Astrocyte of the spinal cord (primary cell): Measurements from ENCODE around the gene CCDC74A.
"Not testable (repeated sequence)": the region's sequence is repeated elsewhere in the genome, so short reads cannot be mapped to it uniquely, and the experiment has no call there.

Source experiments
- DNase-seq: peaks from one replicate; pipeline ENCODE4 v3.0.0; 2011; ENCODE audit warnings: low read depth, low spot score
- H3K4me3 ChIP-seq: 2 replicates; pipeline ENCODE4 v1.5.1; 2011; ENCODE audit warnings: low read depth, mild to moderate bottlenecking, low read length, moderate library complexity
- in situ Hi-C: cut with HindIII; loops from 2 replicates; pipeline ENCODE4 v1.10.0; 2017; ENCODE audit warnings: low sequenced_read_pairs
- TF ChIP-seq, protein P1 (sequence below): IDR thresholded peaks from 2 replicates; pipeline ENCODE4 v1.5.1; 2012; ENCODE audit warnings: low read depth, mild to moderate bottlenecking, low read length, inconsistent platforms

The CCDC74A gene

DNA sequence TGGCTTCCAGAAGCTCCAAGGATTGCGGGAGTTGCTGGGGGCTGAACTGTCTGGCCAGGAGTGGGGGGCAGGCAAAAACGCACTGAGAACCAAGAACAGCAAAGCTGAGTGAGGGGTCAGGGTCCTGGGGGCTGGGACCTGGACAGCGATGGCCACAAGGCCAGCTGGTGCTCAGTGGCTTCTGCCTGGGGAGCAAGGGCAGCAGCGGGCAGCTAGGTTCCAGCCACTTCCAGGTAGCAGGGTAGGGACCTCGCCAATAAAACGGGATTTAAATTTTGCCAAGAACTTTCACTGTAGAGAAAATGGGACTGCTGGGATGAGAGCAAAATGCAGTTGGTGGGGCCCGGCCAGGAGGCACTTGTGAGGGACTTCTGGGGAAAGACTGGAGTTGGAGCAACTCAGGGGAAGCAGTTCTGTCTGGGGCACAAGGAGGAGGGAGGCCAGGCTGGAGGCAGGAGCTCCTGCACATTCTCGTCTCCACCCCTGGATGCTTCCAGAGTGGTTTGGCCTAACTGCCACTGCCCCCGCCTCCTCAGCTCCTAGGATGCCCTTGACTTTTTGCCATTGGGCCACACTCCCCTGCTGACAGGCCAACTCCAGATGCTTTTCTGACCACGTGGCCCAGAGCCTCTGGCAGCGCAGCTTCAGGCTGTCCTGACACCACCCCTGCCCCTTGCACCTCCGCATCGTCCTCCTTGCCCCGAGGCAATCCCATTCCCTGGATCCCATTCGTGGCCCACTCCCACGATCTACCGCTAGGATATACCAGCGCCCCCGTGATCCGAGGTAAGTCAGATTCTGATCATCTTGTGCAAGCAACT is 5.5 kb upstream of the CCDC74A start:
- H3K4me3 ChIP-seq: no peak overlapping the region
- in situ Hi-C loops: no loop called here
- TF ChIP-seq, protein P1, sequence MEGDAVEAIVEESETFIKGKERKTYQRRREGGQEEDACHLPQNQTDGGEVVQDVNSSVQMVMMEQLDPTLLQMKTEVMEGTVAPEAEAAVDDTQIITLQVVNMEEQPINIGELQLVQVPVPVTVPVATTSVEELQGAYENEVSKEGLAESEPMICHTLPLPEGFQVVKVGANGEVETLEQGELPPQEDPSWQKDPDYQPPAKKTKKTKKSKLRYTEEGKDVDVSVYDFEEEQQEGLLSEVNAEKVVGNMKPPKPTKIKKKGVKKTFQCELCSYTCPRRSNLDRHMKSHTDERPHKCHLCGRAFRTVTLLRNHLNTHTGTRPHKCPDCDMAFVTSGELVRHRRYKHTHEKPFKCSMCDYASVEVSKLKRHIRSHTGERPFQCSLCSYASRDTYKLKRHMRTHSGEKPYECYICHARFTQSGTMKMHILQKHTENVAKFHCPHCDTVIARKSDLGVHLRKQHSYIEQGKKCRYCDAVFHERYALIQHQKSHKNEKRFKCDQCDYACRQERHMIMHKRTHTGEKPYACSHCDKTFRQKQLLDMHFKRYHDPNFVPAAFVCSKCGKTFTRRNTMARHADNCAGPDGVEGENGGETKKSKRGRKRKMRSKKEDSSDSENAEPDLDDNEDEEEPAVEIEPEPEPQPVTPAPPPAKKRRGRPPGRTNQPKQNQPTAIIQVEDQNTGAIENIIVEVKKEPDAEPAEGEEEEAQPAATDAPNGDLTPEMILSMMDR: no peak
- DNase-seq: no peak

DNA sequence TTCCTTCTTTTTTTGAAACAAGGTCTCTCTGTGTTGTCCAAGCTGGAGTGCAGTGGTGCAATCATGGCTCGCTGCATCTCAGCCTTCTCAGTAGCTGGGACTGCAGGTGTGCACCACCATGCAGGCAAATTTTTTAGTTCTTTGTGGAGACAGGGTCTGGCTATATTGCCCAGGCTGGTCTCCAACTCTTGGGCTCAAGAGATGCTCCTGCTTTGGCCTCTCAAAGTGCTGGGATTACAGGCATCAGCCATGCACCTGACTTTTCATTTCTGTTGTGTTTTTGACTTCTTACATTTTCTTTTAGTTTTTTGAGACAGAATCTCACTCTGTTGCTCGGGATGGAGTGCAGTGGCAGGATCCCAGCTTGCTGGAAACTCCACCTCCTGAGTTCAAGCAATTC is 2.4 kb upstream of the CCDC74A start:
- DNase-seq, in situ Hi-C loops, H3K4me3 ChIP-seq: not testable (repeated sequence)

DNA sequence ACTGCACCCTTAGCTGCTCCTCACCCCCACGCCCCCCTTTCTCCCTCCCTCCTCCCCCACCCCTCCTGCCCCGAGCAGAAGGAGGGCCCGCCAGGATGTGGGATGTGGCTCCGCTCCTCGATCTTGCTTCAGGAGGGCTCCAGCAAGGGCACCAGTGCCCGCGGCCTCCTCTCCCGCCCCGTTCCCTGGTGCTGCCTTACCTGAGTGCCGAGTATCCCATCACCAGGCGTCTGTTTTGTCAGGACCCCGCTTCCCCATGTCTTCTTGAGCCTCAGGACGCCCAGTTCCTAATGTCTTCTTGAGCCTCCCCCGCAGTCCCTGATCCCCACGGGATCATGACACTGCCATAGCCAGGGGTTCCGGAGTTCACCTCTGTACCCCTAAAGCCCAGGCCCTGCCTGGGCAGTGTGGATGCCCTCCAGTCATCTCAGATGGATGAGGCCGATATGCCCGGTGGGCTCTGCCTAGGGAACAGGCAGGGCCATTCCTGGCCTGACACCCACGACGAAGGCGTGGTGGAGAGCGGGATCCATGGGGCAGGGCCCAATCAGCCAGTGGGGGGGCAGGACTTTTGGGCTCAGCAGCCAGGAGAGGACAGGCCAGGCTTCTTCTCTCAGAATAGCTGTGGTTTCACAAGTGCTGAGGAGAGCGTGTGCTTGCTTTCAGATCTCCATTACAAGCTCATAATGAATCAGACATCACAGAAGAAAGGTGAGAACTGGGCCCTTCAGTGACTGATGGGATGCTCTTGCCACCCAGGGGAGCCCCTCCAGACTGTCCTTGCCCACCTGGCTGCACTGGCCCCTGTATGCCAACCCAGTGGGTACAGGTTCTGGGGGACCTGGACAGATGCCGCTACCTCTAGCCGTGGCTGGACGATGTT is 1.5 kb downstream of the CCDC74A start:
- in situ Hi-C loops, DNase-seq, H3K4me3 ChIP-seq: not testable (repeated sequence)

DNA sequence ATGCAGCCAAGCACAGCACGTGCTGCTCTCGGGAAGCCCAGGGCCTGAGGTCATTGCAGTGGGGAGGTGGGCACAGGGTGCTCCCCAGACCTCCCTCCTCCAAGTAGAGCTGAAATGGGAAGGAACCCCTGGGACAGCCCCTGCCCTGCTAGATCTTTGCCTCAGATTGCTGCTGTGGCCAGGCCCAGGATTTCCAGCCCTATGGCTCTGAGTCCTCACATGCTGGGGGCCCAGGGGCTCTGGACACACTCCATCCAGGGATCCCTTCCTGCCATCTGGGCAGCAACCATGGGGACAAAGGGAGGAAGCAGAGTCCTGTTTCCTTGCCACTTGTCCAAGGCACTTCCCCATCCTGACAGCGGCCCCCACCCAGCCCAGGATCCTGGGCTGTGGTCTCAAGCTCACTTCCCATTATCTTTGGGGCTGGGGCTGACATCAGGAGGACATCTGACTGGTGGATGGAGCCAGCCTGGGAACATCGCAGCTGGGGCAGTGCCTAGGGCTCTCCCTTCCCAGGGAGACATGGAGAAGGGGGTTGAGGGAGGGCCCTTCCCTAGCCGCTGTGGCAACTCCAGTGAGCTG is 2.3 kb downstream of the CCDC74A start:
- in situ Hi-C loops, DNase-seq, H3K4me3 ChIP-seq: not testable (repeated sequence)

DNA sequence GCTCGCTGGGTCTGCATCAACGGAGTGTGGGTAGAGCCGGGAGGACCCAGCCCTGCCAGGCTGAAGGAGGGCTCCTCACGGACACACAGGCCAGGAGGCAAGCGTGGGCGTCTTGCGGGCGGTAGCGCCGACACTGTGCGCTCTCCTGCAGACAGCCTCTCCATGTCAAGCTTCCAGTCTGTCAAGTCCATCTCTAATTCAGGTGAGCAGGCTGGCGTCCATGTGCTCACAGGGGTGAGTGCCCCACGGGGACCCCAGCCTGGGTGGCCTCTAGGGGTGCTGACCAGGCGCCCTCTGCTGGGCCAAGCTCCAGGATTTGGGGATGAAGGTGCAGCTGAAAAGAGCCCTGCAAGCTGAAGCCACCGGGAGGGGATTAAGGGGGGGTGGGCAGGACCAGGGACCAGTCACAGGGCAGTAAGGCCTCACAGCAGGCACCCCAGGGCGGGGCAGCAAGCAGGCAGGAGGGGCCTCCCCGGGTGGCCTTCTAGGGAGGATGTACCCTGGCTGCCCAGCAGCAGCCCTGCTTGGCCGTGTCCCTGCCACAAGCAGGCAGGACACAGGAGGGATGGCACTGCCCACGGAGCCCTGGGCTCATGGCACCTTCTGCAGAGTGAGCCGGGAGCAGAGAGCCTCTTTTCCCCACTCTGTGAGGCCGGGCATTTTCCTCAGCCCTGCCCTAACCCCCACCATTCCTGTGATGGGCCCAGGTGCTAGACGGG is 3.1 kb downstream of the CCDC74A start:
- H3K4me3 ChIP-seq, DNase-seq, in situ Hi-C loops: not testable (repeated sequence)

DNA sequence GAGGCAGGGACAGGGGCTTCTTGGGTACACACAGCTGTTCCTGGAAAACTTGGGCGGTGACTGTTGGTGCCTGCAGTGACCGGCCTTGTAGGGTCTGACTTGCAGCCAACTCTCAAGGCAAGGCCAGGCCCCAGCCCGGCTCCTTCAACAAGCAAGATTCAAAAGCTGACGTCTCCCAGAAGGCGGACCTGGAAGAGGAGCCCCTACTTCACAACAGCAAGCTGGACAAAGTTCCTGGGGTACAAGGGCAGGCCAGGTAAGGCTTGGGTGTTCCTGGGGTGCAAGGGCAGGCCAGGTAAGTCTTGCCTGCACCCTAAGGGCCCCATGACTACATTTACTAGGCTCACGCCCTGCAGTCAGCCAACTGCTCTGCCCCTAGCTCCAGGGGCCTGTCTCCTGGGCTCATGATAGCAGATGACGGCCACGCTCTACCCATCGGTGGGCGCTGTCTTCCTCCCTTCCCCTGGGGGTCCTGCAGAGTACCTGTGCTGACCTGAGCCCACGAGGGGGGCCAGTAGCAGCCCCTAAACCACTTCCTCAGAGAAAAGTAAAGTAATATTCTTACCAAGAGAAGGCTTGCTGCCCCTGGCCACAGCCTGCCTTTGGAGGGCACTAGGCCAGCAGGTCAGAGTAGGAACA is 4.0 kb downstream of the CCDC74A start:
- in situ Hi-C loops, H3K4me3 ChIP-seq, DNase-seq: not testable (repeated sequence)

DNA sequence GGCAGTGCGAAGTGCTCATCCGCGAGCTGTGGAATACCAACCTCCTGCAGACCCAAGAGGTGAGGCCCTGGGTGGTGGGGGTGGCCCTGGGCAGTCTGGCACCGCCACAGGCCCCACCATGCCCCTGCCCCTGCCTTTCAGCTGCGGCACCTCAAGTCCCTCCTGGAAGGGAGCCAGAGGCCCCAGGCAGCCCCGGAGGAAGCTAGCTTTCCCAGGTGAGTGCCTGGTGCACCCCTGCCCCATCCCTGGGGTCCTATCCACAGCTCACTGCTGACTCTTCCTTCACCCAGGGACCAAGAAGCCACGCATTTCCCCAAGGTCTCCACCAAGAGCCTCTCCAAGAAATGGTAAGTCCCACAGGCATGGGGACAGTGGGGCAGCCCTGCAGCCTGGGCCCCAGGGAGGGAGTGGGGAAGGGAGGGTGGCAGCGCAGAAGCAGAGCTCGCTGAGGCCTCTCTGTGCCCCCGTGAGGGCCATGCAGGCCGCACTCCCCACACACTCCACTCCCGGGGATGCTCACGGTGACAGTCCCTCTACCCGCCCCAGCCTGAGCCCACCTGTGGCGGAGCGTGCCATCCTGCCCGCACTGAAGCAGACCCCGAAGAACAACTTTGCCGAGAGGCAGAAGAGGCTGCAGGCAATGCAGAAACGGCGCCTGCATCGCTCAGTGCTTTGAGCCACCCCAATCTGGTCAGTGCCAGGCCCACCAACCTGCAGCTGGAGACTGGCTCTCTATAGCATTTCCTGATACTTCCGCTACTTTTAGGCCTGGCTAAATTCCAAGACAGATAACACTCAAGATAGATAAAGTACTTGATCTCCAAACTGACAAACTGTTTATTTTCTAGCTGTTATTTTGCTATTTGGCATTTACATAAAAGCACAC is 5.3 kb downstream of the CCDC74A start:
- in situ Hi-C loops, H3K4me3 ChIP-seq, DNase-seq: not testable (repeated sequence)

DNA sequence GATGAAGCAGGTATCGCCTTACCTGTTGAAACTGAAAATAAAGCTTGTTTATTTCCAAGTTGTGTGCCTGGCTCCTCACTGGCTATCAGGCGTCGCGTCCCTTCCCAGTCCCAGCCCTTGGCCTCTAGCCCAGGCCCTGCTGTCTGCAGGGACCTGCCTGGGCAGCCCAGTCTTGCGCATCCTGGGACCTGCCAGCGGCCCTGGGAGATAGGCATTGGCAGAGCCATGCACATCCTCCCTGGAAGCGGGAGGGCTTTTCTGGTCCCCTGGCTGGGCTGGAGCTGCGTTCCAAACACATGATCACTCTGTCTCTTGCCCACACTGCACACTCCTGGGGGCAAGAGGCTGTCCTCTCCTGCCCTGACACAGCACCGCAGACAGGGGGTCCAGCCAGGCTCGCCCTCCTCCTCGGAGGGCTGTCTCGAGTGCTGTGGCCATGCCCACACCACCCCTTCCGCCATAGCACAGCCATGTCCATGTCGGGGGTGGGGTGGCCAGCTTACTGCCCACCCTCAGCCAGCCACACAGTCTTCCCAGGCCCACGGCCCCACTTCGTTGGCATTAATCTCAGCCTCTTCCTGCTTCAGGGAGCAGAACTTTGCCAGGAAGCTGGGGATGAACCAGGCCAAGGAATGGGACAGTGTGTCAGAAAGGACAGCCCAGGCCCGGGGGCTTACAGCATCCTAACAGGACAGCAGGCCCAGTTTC is 6.1 kb downstream of the CCDC74A start:
- DNase-seq, H3K4me3 ChIP-seq, in situ Hi-C loops: not testable (repeated sequence)

DNA sequence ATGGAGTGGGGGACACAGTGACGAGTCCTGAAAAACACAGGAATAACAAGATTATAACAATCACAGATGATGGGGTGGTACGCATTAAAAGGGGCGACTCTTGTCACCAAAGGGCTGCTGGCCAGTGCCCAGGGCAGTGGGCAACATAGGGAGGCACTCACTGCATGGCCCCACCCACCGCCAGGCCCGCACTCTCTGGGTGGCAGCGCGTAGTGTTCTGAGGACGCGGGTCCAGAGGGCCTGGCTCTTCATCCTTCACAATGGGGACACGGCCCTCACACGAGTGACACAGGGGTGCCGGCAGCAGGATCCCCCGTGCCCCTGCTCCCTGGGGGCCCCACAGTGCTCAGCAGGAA is 6.6 kb downstream of the CCDC74A start:
- in situ Hi-C loops, DNase-seq: not testable (repeated sequence)

DNA sequence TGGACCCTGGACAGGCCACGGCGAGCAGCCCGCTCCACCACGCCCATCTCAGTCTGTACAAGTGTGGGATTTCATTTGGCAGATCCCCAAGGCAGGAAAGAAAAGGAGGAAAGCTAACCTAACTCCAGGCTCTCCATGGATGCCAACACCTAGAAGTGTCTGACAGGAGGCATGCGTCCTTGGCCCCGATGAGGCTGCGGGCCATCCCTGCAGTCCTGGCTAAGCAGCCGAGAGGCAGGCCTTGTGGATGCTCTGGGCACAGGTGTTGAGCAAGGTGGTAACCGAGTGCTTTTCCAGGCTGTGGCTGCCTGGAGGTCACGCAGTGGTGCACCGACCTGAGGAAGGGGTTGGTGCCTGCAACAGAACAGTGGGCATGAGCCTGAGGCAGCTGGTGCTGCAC is 7.3 kb downstream of the CCDC74A start:
- DNase-seq, H3K4me3 ChIP-seq, in situ Hi-C loops: not testable (repeated sequence)

More for the DNA sequence above, 6.6 kb downstream of the CCDC74A start:
- H3K4me3 ChIP-seq: not testable (repeated sequence)
